HG03039 (cell line): ENCODE results near the gene VAV2.

Experiments
- ATAC-seq: cut with Tn5 transposase; IDR thresholded peaks from one replicate; pipeline ENCODE4 v1.9.1; 2021; ENCODE audit warnings: mild to moderate bottlenecking, moderate library complexity; ENCODE audit not compliant: unreplicated experiment

VAV2 gene

DNA sequence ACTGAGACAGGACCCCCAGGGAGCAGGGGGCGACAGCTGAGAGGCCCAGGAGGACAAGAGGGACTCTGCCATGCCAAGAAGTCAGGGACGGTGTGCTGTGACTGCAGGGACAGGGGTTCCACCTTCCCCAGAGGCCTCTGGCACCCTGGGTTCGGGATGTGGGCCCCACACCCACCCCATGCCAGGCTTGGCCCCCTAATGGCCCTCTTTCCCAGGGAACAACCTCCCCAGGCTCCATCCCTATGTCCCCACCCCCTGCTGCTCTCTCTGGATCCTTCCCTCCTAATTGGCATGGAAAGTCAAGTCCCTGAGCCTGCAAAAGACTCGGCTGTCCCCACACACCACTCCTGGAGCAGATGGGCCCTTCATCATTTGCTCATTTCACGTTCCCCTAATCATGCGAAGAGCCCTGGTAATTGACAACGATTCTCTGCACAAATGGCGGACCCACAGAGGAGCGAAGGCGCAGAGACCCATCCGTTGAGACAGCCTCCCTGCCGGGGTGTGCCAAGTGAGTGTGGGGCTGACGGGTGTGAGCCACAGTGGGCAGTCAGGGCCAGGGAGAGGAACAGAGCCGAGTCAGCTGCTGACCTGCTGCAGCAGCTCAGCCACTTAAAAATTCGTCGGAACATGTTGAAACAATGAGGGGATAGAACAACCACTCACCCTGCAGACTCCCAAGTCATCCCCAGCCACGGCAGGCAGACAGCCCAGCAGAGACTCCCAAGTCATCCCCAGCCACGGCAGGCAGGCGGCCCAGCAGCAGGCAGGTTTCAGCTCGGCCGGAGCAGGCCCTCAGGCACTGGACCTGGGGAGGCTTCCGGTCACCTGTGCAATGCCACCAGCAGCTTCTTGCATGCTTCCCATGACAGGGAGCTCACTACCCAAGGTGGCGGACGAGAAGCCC is 109.0 kb downstream of the VAV2 start:
- no peak for ATAC-seq

DNA sequence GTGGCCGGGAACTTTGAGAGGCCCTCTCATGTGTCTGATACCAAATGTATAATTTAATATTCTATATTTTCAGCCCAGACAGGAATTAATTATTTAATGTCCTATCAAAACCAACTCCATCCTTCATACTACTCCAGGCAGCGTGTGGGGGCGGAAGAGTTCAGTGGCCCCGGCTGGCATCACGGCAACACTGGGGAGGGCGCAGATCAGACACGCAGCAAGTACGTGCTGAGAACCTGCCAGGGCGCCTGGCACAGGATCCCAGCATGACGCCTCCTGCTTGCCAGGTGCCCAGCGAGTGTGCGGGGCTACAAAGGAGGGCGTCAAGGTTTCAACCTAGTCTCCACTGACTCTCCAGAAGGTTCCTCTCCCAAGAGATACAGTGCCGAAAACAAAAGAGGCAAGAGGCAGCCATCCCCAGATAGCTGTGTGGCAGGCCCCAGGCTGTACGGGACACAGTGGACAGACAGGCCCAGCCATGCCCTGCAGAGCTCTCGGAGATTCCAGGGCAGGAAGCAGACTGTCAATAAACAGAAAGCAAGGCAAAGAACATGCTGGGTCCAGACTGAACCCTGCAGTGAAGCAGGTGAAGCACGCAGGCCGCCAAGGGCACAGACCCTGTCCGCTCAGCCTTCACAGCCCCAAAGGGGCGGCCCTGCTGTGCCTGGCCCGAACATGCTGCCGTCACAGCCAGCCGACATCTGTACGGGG is 110.3 kb downstream of the VAV2 start:
- ATAC-seq, result no peak

DNA sequence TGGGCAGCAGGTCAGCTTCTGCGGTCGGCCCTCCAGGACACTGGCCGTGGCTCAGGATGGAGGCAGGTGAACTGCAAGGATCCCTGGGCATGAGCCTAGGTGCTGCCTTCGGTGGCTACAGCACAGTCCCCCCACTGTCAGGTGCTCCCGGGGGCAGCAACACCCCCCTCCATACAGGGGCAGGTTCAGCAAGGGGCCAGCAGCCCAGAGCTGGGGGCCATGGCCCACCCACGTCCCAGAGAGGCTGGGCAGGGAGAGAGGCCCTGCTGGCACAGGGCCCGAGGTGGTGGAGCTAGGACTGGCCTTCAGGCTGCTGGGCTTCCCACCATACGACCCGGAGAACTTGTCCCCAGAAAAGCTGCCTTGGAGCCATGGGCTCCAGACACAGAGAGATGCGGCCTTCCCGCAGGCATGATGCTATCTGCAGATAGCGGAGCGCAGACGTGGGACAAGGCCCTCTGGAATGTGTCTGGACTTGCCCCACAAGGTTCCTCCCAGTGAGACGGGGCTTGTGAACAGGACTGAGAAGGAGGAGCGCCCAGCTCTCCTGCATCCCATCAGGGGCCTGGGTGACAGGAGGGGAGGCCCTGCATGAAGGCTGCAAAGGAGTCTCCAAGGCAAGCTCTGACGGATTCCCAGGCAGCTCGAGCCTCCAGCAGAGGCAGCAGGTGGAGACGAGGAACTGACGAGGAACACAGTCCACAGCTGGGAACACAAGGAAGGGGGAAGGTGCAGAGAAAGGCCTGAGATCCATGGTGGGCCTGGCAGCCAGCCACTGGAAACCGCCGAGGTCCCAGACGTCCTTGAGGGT is 111.1 kb downstream of the VAV2 start:
- ATAC-seq, result no peak

DNA sequence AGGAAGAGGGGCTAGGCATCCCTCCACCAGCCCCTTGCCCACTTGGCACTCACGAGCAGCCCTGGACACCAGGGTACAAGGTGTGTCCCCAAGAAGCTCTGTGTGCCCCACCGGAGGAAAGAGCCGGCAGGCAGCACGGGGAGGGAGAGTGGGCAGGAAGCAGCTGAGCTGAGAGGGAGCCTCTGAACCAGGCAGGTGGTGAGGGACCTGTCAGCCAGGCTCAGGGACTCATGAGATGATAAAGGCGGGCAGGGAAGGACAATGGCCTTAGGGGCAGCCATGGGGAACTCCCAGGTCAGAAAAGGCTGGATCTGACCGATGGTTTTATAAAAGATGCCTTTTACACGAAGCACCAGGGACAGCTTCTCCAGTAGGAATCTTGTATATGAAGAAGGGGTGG is 112.0 kb downstream of the VAV2 start:
- ATAC-seq, result no peak

DNA sequence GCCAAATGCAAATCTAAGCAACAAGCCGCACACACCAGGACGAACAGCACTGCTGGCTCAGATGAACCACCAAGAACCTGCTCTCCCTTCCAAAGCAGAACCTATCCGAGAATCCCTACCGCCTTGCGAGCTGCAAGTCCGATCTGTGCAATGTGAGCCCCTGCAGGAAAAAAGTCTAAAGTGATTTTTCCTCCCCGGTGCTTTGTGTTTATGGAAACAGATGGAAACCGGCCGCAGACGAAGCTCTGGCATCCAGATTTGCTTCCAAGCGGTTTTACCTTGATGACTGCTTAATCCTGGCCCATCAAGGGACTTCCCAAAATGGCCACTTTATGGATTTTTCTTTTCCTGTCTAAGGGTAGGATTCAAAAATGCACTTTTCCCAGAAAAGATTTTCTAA is 112.5 kb downstream of the VAV2 start:
- no peak for ATAC-seq

DNA sequence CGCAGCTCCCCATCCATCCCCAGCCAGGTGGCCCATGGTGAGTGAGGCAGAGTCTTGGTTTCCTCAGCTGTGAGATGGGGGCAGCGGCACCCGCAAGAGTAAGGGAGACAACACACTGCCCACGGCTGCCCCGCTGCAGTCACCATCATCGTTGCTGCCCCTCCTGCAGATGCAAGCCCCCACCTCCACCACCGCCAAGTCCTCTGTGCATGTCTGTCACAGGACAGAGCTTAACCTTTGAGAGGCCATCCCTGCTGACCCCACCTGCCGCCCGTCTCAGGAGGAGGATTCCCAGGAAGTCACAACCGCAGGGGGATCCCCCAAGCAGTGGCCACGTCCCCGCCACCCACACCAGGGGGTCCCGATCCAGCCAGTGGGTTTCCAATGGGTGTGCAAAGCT is 113.7 kb downstream of the VAV2 start:
- no peak for ATAC-seq

DNA sequence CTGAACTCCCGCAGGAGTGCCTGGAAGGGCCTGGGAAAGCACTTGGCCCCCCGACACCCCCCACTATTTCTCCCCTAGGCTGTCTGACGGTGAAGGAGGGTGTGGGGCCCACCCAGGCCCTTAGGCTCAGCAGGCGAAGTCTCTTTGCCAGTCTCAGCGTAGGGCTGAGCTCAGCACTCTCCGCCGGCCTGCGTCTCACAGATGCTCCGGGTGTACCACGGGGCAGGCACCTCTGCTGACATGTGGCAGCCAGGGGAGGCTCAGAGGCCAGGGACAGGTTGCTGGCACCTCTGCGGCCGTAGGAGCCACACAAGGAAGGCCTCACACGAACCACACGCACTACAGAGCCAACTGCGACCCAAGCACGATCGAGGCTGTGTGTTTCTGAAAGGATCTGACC is 114.2 kb downstream of the VAV2 start:
- ATAC-seq, result no peak

DNA sequence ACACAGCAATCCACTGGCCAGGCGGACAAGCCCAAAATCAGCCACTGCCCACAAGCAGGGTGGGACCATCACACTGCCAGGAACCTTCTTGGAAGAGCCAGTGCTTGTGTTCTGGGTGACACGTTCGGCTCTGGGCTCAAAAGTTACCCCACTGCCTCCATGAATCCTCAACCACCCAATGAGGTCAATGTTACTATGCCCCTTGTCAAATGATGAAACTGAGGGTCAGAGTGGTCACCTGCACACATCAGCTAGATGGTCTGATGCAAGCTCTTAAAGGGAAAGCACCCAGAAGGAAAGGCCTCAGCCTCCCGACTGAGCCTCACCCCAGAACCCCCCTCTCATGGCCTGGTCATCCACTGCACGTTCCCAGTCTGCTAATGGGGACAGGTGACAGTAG is 114.8 kb downstream of the VAV2 start:
- ATAC-seq, result no peak

DNA sequence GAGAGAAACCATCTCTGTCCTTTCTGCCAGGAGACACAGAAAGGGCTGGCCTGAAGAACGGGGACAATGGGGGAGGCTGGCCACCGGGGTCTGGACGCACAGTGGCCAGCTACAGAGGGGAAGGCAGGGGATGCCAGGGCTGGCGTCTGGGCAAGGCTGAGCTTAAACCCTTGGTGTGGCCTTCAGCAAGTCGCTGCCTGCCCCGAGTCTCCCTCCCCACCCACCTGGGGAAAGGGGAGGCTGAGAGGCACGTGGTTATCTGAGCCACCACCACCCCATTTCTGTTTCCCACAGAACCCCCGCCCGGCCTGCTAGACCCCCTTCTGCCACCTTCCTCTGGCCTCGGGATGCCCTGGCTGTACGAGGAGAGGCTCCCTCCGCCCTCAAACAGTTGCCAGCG is 115.3 kb downstream of the VAV2 start:
- ATAC-seq, result no peak

DNA sequence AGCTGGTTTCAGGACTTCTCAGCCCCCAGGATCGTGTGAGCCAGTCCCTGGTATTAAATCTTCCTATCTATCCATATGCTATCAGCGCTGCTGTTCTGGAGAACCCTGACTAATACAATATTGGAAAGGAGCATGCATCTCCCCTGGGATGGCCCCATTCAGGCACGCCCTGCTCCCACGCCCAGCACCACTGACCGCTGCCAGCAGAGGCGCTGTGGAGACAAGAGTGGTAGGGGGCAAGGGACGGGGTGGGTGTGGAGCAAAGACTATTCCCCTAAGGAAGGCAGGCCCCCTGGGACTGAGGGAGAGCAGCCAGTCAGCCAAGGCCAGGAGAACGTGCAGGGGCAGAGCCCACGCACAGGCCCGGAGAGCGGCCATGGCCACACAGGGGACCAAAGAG is 116.0 kb downstream of the VAV2 start:
- no peak for ATAC-seq

DNA sequence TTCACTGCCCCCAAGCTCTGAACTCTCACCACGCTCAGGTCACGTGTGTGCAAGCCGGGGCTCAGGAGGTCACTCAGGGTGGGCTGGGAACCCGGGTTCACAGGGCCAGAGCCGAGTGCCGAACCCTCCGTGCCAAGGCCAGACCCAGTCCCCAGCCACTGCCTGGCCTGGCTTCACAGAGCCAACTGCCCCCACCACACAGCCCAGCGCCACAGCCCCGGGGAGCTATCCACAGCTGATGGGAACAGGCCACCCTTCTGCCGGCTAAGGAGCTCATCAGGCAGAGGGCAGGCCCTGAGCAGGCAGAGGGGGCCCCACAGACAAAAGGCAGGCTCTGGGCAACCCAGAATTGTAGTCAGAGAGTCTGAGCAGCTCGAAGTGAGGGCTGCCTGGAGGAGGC is 117.0 kb downstream of the VAV2 start:
- ATAC-seq, result no peak

DNA sequence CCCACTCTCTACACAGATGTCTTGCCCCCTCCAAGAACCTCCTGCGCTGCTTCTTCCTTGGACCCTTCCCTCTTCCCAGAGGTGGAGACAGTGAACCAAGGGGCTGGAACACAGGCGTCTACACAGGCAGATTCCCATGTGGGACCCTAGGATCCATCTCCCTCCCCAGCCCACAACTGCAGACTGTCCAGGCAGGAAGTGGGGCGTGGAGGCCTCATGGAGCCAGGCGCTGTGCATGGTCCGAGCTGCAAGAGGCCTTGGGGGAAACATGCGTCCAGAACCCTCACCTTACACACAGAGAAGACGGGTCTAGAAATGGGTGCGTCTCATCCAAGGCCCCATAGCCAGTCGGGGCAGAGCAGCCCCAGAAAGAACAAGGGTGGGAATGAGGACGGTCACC is 117.5 kb downstream of the VAV2 start:
- no peak for ATAC-seq

DNA sequence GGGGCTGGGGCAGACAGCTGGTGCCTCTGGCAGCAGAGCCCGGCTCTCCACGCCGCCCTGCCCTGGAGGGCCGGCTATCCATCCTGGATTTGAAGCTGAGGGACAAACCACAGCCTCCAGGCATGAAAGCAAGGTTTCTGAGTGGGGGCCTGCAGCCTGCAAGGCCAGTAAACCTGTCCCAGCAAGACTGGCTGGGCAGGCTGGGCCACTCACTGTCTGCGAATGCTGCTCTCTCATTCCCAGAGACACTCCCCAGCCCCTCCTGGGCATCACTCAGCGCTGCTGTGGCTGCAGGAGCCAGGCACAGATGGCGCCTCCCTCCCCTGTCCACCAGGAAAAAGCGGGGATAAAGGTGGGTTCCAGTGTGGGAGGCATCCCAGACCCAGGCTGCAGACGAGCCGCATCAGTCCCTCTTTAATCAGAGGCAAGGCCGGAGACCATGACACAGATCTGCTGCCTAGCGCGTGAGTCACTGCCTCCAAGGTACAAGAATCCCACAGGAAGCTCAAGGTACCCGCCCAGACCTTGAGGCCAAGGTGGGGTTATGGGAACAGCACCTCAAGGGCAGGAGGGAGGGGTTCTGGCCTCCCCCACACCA is 118.0 kb downstream of the VAV2 start:
- ATAC-seq, result no peak

DNA sequence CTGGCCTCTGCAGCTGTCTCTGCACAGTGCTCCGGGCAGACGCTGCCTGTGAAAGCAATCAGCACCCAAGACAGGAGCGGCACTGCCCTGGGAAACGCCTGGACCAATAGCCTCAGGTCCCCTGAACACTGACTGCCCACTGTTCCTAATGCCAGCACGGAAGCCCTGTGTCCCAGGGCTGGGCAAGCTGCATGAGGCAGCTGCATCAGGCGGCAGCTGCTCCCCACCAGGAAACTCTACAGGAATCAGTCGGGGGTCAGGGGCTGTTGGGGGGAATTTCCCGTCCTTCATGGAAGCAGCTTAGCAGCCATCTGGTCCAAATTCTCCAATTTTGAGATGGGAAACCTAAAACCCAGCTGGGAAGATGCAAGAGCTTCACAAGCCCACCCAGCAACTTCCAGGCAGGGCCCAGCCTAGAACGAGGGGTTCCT is 118.6 kb downstream of the VAV2 start:
- ATAC-seq, result no peak

DNA sequence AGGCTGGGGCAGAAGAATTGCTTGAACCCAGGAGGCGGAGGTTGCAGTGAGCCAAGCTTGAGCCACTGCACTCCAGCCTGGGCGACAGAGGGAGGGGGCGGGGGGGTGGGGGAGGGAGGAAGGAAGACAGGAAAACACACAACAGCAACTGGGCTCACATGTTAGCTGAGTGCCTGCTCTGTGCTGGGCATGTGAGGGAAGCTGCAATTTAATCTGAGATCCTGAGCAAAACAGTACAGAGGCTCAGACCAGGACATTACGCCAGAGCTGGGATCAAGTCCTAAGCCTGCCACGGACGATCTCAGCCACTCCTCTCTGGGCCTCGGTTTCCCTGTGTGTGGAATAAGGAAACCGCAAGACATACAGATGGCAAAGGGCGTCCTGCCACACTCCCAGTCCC is 119.1 kb downstream of the VAV2 start:
- ATAC-seq, result no peak

DNA sequence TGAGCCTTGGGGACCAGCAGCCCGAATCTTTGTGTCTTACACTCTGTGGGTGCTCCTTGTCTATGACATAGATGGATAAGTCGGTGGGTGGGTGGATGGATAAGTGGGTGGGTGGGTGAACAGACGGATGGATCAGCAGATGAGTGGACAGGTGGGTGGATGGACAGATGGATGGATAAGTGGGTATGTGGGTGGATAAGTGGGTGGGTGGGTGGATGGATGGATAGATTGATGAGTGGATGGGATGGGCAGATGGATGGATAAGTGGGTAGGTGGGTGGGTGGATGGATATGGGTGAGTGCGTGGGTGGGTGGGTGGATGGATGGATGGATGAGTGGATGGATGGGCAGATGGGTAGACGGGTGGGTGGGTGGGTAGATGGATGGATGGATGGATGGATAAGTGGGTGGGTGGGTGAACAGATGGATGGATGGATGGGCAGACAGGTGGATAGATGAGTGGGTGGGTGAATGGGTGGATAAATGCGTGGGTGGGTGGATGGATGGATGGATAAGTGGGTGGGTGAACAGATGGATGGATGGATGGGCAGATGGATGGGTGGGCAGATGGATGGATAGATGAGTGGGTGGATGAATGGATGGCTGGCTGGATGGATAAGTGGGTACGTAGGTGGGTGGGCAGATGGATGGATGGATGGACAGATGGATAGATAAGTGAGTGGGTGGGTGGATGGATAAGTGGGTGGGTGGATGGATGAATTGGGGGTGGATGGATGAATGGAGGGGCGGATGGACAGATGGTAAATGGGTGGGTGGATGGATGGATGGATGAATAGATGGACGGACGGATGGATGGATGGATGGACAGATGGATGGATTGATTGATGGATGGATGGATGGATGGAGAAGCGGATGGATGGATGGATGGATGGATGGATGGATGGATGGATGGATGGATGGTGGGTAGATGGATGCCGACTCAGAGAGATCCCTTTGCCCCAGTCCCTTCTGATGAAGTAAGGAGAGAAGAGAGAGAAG is 121.2 kb downstream of the VAV2 start:
- no peak for ATAC-seq

DNA sequence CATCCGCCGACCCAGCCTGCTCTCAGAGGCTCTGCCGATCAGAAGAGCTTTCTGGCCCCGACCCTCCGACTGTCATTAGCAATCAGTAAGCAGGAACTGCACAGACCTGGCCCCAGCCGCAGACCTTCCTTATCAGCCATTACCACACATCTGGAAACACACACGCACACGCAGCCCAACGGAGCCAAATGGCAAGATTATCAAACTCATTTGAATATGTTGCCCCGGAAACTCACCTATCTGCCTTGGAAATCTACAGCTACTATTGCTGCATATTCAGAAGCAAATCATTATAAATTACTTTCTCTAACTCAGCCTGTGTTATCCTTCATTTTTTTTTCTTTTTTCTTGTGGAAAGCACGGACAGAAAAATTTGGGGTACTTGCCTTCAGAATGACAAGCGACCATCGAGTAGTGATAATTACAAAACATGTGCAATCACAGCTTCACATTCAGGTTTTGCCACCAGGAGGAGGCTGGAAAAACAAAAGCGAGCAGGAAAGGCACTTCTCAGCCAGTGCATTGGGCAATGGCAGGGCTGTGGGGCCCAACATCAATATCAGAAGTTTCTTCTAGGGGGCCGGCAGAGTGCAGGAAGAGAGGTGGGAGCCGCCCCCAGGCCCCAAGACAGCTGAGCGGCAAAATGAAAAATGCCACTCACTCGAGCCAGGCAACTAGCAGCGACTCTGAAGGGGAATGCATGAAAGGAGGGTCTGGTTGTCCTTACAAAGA is 122.3 kb downstream of the VAV2 start:
- ATAC-seq, result no peak

DNA sequence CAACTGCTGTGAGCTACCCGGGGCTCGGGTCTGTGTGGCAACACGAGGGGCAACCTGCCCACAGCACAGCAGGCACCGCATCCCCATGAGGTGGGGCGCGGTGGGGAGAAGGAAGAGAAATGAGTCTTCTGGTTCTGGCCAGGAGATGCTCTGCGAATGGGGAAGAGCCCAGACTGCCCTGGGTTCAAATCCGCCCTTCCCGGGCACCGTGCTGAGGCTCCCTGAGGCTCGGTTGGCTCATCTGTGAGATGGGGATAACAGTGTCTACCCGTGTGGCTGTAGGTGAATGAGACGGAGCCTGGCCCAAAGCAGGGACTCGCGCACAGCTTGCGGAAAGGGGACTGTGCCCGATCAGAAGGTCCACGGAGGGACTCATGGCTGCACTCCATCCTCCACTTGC is 123.9 kb downstream of the VAV2 start:
- no peak for ATAC-seq

DNA sequence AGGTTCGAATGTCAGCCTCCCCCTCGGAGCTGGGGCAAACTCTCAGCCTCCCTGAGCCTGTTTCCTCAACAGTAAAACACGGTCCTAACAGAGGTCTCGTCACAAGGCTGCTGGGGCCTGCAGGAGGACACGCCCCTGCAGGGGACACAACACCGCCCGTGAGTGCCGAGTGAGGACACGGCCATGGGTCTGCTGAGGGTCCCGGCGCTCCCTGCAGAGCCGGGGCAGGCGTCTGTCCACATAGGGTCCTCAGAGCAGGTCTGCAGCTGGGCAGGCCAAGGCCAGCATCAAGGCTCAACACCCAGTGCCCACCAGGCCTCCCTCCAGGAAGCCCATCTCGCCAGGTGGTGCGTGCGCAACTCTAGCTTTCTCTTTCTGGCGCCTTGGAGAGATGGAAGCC is 125.2 kb downstream of the VAV2 start:
- ATAC-seq, result no peak
